ENCODE data around the gene AASDHPPT. TPM values are rescaled to one million over a fixed set of nuclear protein-coding genes. Genes with fewer than 3 reads are reported as not detected.

The AASDHPPT gene
- total and polyA plus RNA-seq, 9 of the 15 experiments (the other 6 are each of a cell fraction or from before 2014, with no cell fraction given) = 48.7 to 115 (median 69.0) TPM

- no peak for TF ChIP-seq E2F8 (IDR thresholded peaks at IDR 0.05; ENCODE audit: low read depth, partially characterized antibody)
- TF ChIP-seq CBFB (CRISPR knock-in tag; IDR thresholded peaks at IDR 0.05) = no peak
- no peak for TF ChIP-seq CHCHD3 (CRISPR knock-in tag; IDR thresholded peaks at IDR 0.05)
- peak in 1 of 2 experiments; percentile 16; a peak in 1 of 4 replicates for TF ChIP-seq ZMIZ1 (IDR thresholded peaks at IDR 0.05; ENCODE audit: low read depth in 2 of 2, low read length in 2 of 2)
- TF ChIP-seq MYC (IDR thresholded peaks at IDR 0.05; ENCODE audit: low read depth, low read length) = peak; percentile 16; the same call in 1 of the 2 replicates
- no peak for TF ChIP-seq MYC (CRISPR knock-in tag; IDR thresholded peaks at IDR 0.05; ENCODE audit: borderline replicate concordance, low read depth)
- TF ChIP-seq E2F6 (IDR thresholded peaks at IDR 0.05; ENCODE audit: borderline replicate concordance in 1 of 2, extremely low read depth in 1 of 2, insufficient read depth in 1 of 2, insufficient read length in 1 of 2, low read depth in 1 of 2, low read length in 1 of 2, poor library complexity in 1 of 2, severe bottlenecking in 1 of 2) = peak in 1 of 2 experiments; percentile 7
- no peak for TF ChIP-seq SMAD1 (IDR thresholded peaks at IDR 0.05; ENCODE audit: low read depth, low read length, partially characterized antibody)
- TF ChIP-seq ETS1 (conservative IDR thresholded peaks at IDR 0.05; ENCODE audit: control insufficient read depth, low read depth, low read length) = 0 out of 2 replicates have a peak, but pooled peaks have one; percentile 49
Observed at GRCh38 chr11:106076919-106077608, 398 bp upstream of the AASDHPPT start, which contains the start of gene KBTBD3 (continued).

Data from K562 (cell line).